Esophagus muscularis mucosa (tissue), 3 donors: ENCODE measurements around the gene P2RX2.

ENCODE experiments used
- EP300 ChIP-seq: sonication (generic); formaldehyde crosslinking; IDR thresholded peaks from one replicate; pipeline ENCODE4 v1.6.1; 2017; ENCODE audit warnings: antibody characterized with exemption
- POLR2A ChIP-seq: fragments of 450-650 bp; IDR thresholded peaks from one replicate; pipeline ENCODE4 v1.6.1; 2017; ENCODE audit warnings: antibody characterized with exemption, moderate library complexity, mild to moderate bottlenecking, low read depth
- POLR2AphosphoS5 ChIP-seq, 2 donors: sonication (generic); formaldehyde crosslinking; IDR thresholded peaks; one replicate each; pipeline ENCODE4 v1.6.1; 2017; ENCODE audit warnings: antibody characterized with exemption in 2 of 2

GRCh38 chr12:132657004-132657727 lies 38.6 kb downstream of the P2RX2 start:
- no peak for TF ChIP-seq POLR2A
- no peak for TF ChIP-seq POLR2AphosphoS5 (IDR thresholded peaks at IDR 0.05)
- TF ChIP-seq EP300 = no peak
